RWPE2 (cell line): ENCODE data around the gene SP1.

ENCODE experiments used
- ATAC-seq: fragments of 200-7000 bp; cut with Tn5 transposase; 3 replicates; pipeline ENCODE4 v1.9.1; 2021; ENCODE audit warnings: low read depth
- DNase-seq: peaks from one replicate; pipeline ENCODE4 v3.0.0-alpha.2; 2020; ENCODE audit warnings: low spot score
- H3K27ac ChIP-seq: fragments of 450-650 bp; 2 replicates; pipeline ENCODE4 v1.5.1; 2017; ENCODE audit warnings: mild to moderate bottlenecking; ENCODE audit not compliant: poor library complexity, severe bottlenecking
- H3K27me3 ChIP-seq: fragments of 250-450 bp; sonication (Bioruptor Pico); 2 replicates; pipeline ENCODE4 v1.5.1; 2021; ENCODE audit warnings: mild to moderate bottlenecking, moderate library complexity; ENCODE audit not compliant: insufficient read depth, poor library complexity, severe bottlenecking
- H3K36me3 ChIP-seq: fragments of 250-450 bp; sonication (Bioruptor Pico); 2 replicates; pipeline ENCODE4 v1.5.1; 2020; ENCODE audit warnings: low read depth, mild to moderate bottlenecking, moderate library complexity
- H3K4me1 ChIP-seq: fragments of 250-450 bp; sonication (Bioruptor Pico); 2 replicates; pipeline ENCODE4 v1.5.1; 2021; ENCODE audit warnings: mild to moderate bottlenecking, moderate library complexity; ENCODE audit not compliant: insufficient read depth, poor library complexity, severe bottlenecking
- H3K4me3 ChIP-seq: fragments of 250-450 bp; sonication (Bioruptor Pico); 2 replicates; pipeline ENCODE4 v1.5.1; 2021; ENCODE audit warnings: mild to moderate bottlenecking, moderate library complexity; ENCODE audit not compliant: severe bottlenecking
- H3K9me3 ChIP-seq: fragments of 250-450 bp; sonication (Bioruptor Pico); 2 replicates; pipeline ENCODE4 v1.5.1; 2021; ENCODE audit warnings: mild to moderate bottlenecking, moderate library complexity; ENCODE audit not compliant: severe bottlenecking
- TF ChIP-seq, protein P1 (sequence below): fragments of 450-650 bp; IDR thresholded peaks from one replicate; pipeline ENCODE4 v1.5.1; 2017; ENCODE audit warnings: mild to moderate bottlenecking, moderate library complexity; ENCODE audit not compliant: poor library complexity, severe bottlenecking

Gene SP1

DNA sequence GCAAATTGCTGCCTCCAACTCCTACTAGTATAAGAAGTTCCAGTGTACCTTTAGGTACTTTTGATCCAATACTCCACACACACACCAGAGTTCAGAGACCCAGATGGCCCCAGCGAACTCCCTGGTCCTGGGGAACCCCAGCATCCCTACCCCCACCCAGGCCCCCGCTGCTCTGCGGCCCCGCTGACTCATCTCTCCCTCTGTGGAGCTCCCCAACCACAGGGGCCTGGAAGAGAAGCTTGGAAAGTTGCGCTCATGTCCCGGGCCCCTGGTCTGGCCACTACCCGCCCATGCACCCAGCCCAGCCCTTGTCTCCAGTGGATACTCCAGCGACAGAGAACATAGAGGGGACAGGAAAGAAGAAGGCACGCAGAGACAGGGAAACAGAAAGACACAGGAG lies 39.6 kb upstream of the SP1 start:
- H3K9me3 ChIP-seq: no peaks in the 10 kb centered on the region

DNA sequence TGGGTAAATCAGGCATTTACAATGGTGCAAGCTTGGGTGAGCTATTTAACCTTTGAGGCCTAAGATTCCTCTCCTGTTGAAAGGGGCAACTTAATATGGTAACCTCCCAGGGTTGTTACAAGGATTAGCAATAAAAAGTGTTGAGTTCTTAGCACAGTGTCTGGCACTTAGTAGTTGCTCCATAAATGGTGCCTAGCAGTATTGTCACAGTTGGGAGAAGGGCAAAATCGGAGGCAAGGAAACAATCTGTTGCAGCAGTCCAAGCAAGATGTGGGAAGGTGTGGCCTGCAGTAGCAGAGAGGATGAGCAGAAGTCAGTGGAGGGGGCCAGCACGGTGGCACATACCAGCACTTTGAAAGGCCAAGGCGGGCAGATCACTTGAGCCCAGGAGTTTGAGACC lies 36.5 kb upstream of the SP1 start:
- Histone ChIP-seq H3K36me3 (no peaks in the 10 kb centered on the region), H3K4me3 (no peak overlapping the region), H3K27ac (no peak overlapping the region), H3K9me3 (no peaks in the 10 kb centered on the region), H3K4me1 (no peaks in the 10 kb centered on the region), H3K27me3 (no peaks in the 10 kb centered on the region)
- TF ChIP-seq, protein P1, sequence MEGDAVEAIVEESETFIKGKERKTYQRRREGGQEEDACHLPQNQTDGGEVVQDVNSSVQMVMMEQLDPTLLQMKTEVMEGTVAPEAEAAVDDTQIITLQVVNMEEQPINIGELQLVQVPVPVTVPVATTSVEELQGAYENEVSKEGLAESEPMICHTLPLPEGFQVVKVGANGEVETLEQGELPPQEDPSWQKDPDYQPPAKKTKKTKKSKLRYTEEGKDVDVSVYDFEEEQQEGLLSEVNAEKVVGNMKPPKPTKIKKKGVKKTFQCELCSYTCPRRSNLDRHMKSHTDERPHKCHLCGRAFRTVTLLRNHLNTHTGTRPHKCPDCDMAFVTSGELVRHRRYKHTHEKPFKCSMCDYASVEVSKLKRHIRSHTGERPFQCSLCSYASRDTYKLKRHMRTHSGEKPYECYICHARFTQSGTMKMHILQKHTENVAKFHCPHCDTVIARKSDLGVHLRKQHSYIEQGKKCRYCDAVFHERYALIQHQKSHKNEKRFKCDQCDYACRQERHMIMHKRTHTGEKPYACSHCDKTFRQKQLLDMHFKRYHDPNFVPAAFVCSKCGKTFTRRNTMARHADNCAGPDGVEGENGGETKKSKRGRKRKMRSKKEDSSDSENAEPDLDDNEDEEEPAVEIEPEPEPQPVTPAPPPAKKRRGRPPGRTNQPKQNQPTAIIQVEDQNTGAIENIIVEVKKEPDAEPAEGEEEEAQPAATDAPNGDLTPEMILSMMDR: no peak
- DNase-seq (no peak), ATAC-seq (no peak)

More for the DNA sequence above, 39.6 kb upstream of the SP1 start:
- Histone ChIP-seq H3K4me1 (no peaks in the 10 kb centered on the region), H3K27me3 (no peaks in the 10 kb centered on the region), H3K27ac (no peak overlapping the region), H3K36me3 (no peaks in the 10 kb centered on the region), H3K4me3 (no peak overlapping the region)
- TF ChIP-seq, protein P1: no peak
- ATAC-seq (no peak), DNase-seq (no peak)

- Histone ChIP-seq H3K36me3 (no peaks in the 10 kb centered on the region), H3K9me3 (no peaks in the 10 kb centered on the region), H3K4me1 (no peaks in the 10 kb centered on the region), H3K4me3 (no peak overlapping the region), H3K27ac (no peak overlapping the region), H3K27me3 (no peaks in the 10 kb centered on the region)
- TF ChIP-seq, protein P1: no peak
- DNase-seq (no peak), ATAC-seq (no peak)
Observed at GRCh38 chr12:53343969-53344368, 36.0 kb upstream of the SP1 start.

GRCh38 chr12:53344487-53344823 lies 35.5 kb upstream of the SP1 start:
- no peak for ATAC-seq
- DNase-seq: no peak
- H3K9me3 ChIP-seq: no peaks in the 10 kb centered on the region
- H3K27ac ChIP-seq: no peak overlapping the region
- no peaks in the 10 kb centered on the region for H3K36me3 ChIP-seq
- no peak overlapping the region for H3K4me3 ChIP-seq
- no peaks in the 10 kb centered on the region for H3K27me3 ChIP-seq
- no peaks in the 10 kb centered on the region for H3K4me1 ChIP-seq
- TF ChIP-seq, protein P1: no peak

DNA sequence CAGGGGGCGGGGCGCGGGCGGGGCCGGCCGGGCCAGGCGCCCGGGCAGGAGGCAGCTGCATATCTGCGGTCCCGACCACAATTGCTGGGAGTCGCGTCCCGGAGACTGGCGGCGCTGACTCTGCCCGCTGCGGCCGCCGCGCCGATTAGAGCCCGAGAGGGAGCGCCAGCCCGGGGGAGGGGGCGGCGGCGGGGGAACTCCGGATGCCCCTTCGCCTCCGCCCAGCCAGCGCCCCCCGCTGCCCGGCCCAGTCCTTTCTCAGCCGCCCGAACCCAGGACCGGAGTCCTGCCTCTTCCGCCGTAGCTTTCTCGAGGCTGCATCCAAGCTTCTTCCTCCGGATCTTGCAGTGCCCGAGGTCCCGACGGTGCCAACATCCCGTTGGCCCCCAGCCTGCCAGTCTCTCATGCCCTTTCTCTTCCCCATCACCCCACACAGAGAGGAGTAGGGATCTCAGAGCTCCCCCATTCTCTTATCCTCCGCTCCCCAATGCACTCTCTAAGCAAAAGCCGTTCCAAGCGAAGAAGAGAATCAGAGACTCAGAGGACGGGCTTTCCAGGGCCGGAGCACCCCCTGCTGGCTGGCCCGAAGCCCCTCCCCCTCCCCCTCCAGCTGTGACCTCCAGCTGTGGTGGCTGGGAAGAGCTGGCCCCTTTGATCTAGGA lies 35.0 kb upstream of the SP1 start:
- no peak overlapping the region for H3K27ac ChIP-seq
- peak; percentile 66 for ATAC-seq

More for the DNA sequence above, 35.0 kb upstream of the SP1 start:
- DNase-seq: no peak
- no peaks in the 10 kb centered on the region for H3K27me3 ChIP-seq
- no peaks in the 10 kb centered on the region for H3K36me3 ChIP-seq
- H3K9me3 ChIP-seq: no peaks in the 10 kb centered on the region
- TF ChIP-seq, protein P1: peak; percentile 55
- H3K4me1 ChIP-seq: no peaks in the 10 kb centered on the region
- H3K4me3 ChIP-seq: peak overlapping the region; percentile 41
